Stimulated activated CD4-positive, alpha-beta T cell treated with anti-CD3 and anti-CD28 coated beads, Interleukin-15, amount 100 ng/mL, for 48 hours (primary cell): ENCODE results near the gene DNAJB6.
A peak's percentile ranks its signal among the peaks of the same experiment; 100 is the strongest.

Source experiments
- DNase-seq, 2 donors: peaks; one replicate each; pipeline ENCODE4 v3.0.0-alpha.2; 2020; ENCODE audit warnings: low read depth in 2 of 2

The DNAJB6 gene

GRCh38 chr7:157428554-157428945 lies 91.7 kb downstream of the DNAJB6 start:
- DNase-seq = no peak

GRCh38 chr7:157429001-157429679 lies 92.3 kb downstream of the DNAJB6 start:
- no peak for DNase-seq

GRCh38 chr7:157429680-157430224 lies 92.9 kb downstream of the DNAJB6 start:
- DNase-seq = no peak

DNA sequence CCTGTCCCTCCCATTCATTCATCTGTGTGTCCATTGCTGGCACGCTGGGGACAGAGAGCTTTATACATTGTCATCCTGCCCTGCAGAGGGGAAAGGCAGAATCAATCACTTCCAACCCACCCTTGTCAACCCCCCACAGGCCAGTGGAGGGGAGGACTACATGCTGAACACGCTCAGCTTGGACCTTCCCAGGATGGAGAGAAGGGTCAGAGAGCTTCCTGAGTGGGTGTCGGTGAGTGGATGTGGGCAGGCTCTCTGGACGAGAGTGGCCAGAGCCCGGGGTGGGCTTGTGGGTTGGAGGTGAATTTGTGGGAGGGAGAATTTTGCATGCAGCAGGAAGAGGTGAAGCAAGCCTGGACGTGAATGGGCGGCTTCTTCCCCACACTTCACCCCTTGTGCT lies 93.9 kb downstream of the DNAJB6 start:
- no peak for DNase-seq

DNA sequence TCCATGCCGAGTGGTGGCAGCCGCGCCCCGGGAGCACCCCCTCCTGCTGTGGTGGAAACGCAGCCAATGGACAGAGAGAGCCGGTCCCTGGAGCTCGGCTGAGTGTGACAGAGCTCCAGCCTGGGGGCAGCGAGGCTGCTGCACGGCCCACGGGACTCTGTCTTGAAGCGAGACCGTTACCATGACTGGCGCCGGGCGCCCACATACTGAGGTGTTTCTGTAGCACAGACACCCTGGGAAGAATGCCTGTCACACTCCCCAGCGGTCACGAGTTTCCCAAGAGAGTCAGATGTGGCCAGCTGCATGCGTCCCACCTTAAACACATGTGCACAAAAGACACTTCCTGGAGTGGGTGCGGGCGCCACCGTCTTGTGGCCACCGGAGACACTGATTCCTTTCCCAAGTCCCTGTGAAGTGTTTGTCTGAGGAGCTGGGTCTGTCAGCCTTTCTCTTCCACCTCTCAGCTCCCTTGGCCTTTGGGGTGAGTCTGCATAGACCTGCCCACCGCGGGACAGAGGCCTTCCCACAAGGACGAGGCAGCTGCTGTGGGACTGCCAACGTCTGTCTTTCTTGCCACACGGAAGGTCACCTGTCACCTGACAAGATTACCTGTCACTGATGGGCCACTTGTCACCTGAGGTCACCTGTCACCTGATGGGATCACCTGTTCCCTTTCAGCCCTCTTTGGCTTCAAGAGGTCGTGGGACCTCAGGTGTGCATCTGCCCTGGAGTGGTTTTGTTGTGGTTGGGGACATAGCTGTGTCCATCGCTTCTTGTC lies 94.6 kb downstream of the DNAJB6 start:
- no peak for DNase-seq

GRCh38 chr7:157431951-157432540 lies 95.2 kb downstream of the DNAJB6 start:
- DNase-seq = no peak

- DNase-seq = no peak
Measured at GRCh38 chr7:157432541-157432956, 95.7 kb downstream of the DNAJB6 start.

- DNase-seq = peak in 1 of 2 donors; percentile 39
Measured at GRCh38 chr7:157432957-157433576, 96.3 kb downstream of the DNAJB6 start.

DNA sequence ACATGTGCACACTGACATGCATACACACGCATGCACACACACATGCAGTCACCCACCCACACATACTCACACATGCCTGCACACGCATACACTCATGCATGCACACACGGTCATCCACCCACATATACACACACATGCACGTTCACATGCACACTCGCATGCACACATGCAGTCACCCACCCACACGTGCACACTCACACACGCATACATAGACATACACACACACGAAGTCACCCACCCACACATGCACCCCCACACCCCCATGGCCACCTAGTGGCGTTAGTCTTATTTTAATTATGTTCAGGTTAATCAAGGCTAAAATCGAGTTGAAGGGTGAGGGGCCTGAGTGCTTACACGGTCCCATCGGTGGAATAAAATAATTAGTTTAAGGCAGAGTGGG lies 96.8 kb downstream of the DNAJB6 start:
- DNase-seq = no peak

DNA sequence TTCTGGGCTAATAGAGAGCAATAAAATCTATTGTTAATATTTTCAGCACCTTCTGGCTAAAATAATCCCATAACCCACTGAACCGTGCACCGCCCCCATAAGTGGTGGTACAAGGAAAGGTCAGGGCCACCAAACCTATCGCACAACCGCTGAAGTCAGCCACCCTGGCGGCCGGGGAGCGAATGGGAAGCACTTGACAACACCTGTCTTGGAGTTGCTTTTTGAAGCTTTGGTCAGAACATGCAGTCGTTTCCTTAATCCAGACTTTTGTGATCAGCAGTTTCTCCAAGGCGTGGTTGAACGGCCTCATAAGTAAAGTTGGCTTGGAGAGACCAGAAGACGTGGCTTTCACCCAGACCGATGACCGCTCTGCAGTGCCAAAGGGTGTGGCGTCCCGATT lies 97.4 kb downstream of the DNAJB6 start:
- DNase-seq = no peak

DNA sequence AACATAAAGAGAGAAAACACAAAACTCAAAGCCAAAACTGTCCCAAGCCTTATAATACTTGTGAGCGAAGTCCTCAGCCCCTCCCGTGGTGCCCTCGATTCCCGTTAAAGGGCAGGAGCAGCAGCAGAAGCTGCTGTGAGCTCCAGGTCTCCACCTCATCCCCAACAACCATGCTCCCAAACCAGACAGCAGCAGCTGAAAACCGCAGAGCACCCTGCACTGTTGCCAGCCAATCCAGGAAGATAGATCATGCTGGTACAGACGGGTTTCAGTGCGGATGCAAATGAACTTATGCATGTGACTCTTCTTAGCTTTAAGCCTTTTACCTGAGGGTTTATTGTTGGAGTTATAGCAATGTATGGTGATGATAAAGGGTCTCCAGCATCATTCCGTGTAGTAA lies 97.9 kb downstream of the DNAJB6 start:
- no peak for DNase-seq

DNA sequence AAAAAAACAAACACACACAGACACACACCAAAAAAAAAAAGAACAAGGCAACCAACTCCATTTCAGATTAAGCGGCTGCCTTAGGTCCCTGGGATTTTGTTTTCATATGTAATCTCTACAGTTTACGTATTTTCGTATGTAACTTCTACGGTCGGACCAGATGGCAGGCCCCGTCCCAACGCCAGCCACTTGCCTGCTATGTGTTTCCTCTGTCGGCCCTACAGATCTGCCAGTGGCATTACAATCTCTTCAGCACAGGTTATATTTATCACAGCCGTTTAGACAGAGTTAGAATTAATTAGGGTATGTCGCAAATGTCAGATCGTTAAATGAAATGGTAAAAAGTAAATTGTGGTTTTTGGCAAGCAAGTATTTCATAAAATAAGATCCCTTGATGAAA lies 99.3 kb downstream of the DNAJB6 start:
- no peak for DNase-seq

- no peak for DNase-seq
Measured at GRCh38 chr7:157436763-157437480, 100.1 kb downstream of the DNAJB6 start.

DNA sequence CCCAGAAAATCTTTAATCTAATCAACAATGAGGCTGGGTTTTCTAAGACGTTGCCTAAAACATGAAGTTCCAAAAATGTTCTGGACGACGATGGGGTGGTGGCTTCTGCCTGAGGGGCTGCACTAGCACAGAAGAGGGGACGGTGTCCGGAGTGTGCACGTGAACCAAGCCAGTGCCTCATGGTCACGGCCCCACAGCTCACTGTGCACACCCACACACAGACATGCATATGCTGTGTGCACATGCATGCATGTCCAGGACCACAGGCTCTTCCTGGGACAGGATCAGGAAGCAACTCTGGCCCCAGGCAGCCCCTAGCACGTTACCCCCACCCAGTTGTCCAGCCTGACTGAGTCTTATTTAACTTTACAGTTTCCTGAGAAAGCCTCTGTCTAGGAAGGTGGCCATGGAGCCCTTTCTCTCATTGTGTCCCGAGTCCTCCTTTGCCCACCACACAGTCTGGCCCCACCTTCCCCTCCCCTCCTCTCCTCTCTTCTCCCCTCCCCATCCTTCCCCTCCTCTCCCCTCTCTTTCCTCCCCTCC lies 100.8 kb downstream of the DNAJB6 start:
- DNase-seq = no peak

GRCh38 chr7:157438121-157439025 lies 101.6 kb downstream of the DNAJB6 start:
- no peak for DNase-seq

GRCh38 chr7:157439149-157439548 lies 102.3 kb downstream of the DNAJB6 start:
- DNase-seq = no peak

DNA sequence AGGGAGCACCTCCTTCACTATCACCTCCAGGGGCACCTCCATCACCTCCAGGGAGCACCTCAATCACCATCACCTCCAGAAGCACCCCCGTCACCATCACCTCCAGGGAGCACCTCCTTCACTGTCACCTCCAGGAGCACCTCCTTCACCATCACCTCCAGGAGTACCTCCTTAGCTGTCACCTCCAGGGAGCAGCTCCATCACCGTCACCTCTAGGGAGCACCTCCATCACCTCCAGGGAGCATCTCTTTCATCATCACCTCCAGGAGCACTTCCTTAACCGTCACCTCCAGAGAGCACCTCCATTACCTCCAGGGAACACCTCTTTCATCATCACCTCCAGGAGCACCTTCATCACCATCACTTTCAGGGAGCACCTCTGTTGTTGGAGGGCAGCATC lies 103.0 kb downstream of the DNAJB6 start:
- no peak for DNase-seq

DNA sequence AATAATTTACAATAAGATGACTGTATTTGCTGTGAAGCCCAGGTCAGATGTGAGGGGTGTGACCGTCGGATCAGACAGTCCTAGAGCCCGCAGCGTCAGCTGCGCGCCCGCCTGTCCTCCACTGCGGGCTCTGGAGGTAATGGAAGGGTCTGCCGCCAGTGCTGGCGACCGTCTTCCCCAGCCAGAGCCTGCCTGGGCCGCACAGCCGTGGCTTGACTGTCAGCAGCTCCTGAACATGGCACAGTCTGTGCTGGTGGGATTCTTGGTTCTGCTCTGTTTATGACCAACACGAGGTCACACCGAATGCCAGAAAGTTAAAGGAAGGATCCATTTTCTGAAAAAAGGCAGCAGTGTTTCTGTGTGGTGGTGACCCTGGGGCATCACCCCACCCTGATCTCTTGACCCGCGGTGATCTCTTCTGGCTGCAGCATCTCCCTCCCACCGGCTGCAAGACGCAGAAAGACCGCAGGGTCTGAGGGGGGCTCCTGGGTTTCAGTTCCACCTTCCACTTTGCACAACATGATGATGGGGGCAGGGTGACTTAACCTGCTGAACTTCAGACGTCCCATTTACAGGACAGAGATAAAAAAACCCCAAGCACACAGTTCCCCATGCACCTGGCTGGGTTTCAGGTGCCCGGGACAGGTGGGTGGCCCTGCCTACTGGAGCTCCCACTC lies 103.7 kb downstream of the DNAJB6 start:
- no peak for DNase-seq

DNA sequence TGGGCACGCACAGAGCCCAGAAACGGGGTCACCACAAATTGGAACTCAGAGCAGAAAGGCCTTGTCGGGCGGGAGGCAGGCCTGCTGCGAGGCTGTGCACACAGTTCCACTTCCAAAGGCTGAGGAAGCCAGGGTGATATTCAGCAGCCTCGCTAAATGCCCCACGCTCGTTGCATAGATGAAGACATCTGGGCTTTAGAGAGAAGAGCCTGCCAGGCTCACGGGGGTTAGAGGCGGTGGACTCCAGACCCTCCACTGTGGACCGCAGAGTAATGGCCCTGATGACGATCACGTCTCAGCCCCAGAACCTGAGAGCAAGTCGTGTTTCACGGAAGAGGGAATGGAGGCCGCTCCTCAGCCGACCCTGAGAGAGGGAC lies 104.2 kb downstream of the DNAJB6 start:
- DNase-seq = no peak

- no peak for DNase-seq
Measured at GRCh38 chr7:157442456-157442855, 105.7 kb downstream of the DNAJB6 start.
